Measurements from ENCODE around the gene AURKAIP1. TPM values are rescaled to one million over a fixed set of nuclear protein-coding genes. Genes with fewer than 3 reads are reported as not detected.

The AURKAIP1 gene
- total RNA-seq, 5 donors from 2014 or later (not counting 1 experiment from before 2014, with no cell fraction given) = 58.8 to 91.7 (median 86.0) TPM

DNA sequence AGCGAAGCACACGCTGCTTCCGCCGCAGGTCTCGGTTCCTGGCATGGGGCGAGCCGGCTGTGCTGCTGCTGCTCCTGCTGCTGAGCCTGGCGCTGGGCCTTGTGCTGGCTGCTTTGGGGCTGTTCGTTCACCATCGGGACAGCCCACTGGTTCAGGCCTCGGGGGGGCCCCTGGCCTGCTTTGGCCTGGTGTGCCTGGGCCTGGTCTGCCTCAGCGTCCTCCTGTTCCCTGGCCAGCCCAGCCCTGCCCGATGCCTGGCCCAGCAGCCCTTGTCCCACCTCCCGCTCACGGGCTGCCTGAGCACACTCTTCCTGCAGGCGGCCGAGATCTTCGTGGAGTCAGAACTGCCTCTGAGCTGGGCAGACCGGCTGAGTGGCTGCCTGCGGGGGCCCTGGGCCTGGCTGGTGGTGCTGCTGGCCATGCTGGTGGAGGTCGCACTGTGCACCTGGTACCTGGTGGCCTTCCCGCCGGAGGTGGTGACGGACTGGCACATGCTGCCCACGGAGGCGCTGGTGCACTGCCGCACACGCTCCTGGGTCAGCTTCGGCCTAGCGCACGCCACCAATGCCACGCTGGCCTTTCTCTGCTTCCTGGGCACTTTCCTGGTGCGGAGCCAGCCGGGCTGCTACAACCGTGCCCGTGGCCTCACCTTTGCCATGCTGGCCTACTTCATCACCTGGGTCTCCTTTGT lies 41.3 kb downstream of the AURKAIP1 start:
- ATAC-seq (replicated peaks in 1 of 4) (no peak), DNase-seq (no peak)
- Histone ChIP-seq H3K27ac (ENCODE audit: low read length) (no peak overlapping the region), H3K36me3 (ENCODE audit: control insufficient read depth in 2 of 2, extremely low read depth in 1 of 2, insufficient read depth in 1 of 2, low read length in 1 of 2) (peaks cover 8 to 10% of the 10 kb centered on the region in 2 donors), H3K9me3 (no peaks in the 10 kb centered on the region), H3K4me3 (ENCODE audit: control insufficient read depth in 1 of 2, extremely low read depth in 1 of 2, low read length in 1 of 2) (no peak overlapping the region), H3K27me3 (replicated peaks in 1 of 2; ENCODE audit: control insufficient read depth in 2 of 2, extremely low read depth in 1 of 2, insufficient read depth in 2 of 2, low read length in 1 of 2) (no peaks in the 10 kb centered on the region), H3K4me1 (ENCODE audit: control insufficient read depth in 1 of 2, extremely low read depth in 1 of 2, insufficient read depth in 2 of 2, low read length in 2 of 2) (peaks cover 0 to 2% of the 10 kb centered on the region in 2 experiments)
- WGBS (ENCODE audit: insufficient coverage) = 92% methylated on average over 36 of the region's 36 CpGs
- ChIA-PET CTCF (no interaction called here), POLR2A (no interaction called here)
- H3K4me3 Mint-ChIP-seq = no peak overlapping the region
- no peak overlapping the region for H3K27ac Mint-ChIP-seq
- no peaks in the 10 kb centered on the region for H3K27me3 Mint-ChIP-seq
- H3K9me3 Mint-ChIP-seq = no peaks in the 10 kb centered on the region
- peaks cover 3 to 5% (median 4%) of the 10 kb centered on the region in 3 donors for H3K4me1 Mint-ChIP-seq
- H3K36me3 Mint-ChIP-seq = no peaks in the 10 kb centered on the region

DNA sequence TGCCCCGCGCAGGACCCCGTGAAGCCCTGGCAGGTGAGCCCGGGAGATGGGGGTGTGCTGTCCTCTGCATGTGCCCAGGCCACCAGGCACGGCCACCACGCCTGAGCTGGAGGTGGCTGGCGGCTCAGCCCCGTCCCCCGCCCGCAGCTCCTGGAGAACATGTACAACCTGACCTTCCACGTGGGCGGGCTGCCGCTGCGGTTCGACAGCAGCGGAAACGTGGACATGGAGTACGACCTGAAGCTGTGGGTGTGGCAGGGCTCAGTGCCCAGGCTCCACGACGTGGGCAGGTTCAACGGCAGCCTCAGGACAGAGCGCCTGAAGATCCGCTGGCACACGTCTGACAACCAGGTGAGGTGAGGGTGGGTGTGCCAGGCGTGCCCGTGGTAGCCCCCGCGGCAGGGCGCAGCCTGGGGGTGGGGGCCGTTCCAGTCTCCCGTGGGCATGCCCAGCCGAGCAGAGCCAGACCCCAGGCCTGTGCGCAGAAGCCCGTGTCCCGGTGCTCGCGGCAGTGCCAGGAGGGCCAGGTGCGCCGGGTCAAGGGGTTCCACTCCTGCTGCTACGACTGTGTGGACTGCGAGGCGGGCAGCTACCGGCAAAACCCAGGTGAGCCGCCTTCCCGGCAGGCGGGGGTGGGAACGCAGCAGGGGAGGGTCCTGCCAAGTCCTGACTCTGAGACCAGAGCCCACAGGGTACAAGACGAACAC lies 42.1 kb downstream of the AURKAIP1 start:
- H3K4me1 ChIP-seq (ENCODE audit: control insufficient read depth in 1 of 2, extremely low read depth in 1 of 2, insufficient read depth in 2 of 2, low read length in 2 of 2) = peaks cover 0 to 2% of the 10 kb centered on the region in 2 experiments
- CTCF ChIA-PET = no interaction called here
- POLR2A ChIA-PET = no interaction called here
- DNase-seq (no peak), ATAC-seq (replicated peaks in 1 of 4) (no peak)
- no peaks in the 10 kb centered on the region for H3K27me3 Mint-ChIP-seq
- H3K27me3 ChIP-seq (replicated peaks in 1 of 2; ENCODE audit: control insufficient read depth in 2 of 2, extremely low read depth in 1 of 2, insufficient read depth in 2 of 2, low read length in 1 of 2) = no peaks in the 10 kb centered on the region
- H3K36me3 Mint-ChIP-seq = no peaks in the 10 kb centered on the region
- no peak overlapping the region for H3K4me3 ChIP-seq (ENCODE audit: control insufficient read depth in 1 of 2, extremely low read depth in 1 of 2, low read length in 1 of 2)
- no peak overlapping the region for H3K27ac Mint-ChIP-seq
- peaks cover 8 to 10% of the 10 kb centered on the region in 2 donors for H3K36me3 ChIP-seq (ENCODE audit: control insufficient read depth in 2 of 2, extremely low read depth in 1 of 2, insufficient read depth in 1 of 2, low read length in 1 of 2)
- H3K9me3 Mint-ChIP-seq = no peaks in the 10 kb centered on the region
- H3K9me3 ChIP-seq = no peaks in the 10 kb centered on the region
- WGBS (ENCODE audit: insufficient coverage) = 75% methylated on average over 41 of the region's 48 CpGs
- H3K27ac ChIP-seq (ENCODE audit: low read length) = no peak overlapping the region
- H3K4me1 Mint-ChIP-seq = peaks cover 3 to 5% (median 4%) of the 10 kb centered on the region in 3 donors
- H3K4me3 Mint-ChIP-seq = no peak overlapping the region

DNA sequence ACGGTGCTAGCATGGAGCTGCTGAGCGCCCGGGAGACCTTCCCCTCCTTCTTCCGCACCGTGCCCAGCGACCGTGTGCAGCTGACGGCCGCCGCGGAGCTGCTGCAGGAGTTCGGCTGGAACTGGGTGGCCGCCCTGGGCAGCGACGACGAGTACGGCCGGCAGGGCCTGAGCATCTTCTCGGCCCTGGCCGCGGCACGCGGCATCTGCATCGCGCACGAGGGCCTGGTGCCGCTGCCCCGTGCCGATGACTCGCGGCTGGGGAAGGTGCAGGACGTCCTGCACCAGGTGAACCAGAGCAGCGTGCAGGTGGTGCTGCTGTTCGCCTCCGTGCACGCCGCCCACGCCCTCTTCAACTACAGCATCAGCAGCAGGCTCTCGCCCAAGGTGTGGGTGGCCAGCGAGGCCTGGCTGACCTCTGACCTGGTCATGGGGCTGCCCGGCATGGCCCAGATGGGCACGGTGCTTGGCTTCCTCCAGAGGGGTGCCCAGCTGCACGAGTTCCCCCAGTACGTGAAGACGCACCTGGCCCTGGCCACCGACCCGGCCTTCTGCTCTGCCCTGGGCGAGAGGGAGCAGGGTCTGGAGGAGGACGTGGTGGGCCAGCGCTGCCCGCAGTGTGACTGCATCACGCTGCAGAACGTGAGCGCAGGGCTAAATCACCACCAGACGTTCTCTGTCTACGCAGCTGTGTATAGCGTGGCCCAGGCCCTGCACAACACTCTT lies 42.8 kb downstream of the AURKAIP1 start:
- CTCF ChIA-PET = no interaction called here
- H3K4me3 Mint-ChIP-seq = no peak overlapping the region
- Histone ChIP-seq H3K4me1 (ENCODE audit: control insufficient read depth in 1 of 2, extremely low read depth in 1 of 2, insufficient read depth in 2 of 2, low read length in 2 of 2) (peaks cover 0 to 2% of the 10 kb centered on the region in 2 experiments), H3K27ac (ENCODE audit: low read length) (no peak overlapping the region), H3K36me3 (ENCODE audit: control insufficient read depth in 2 of 2, extremely low read depth in 1 of 2, insufficient read depth in 1 of 2, low read length in 1 of 2) (peaks cover 11 to 14% of the 10 kb centered on the region in 2 donors), H3K9me3 (no peaks in the 10 kb centered on the region), H3K27me3 (replicated peaks in 1 of 2; ENCODE audit: control insufficient read depth in 2 of 2, extremely low read depth in 1 of 2, insufficient read depth in 2 of 2, low read length in 1 of 2) (no peaks in the 10 kb centered on the region), H3K4me3 (ENCODE audit: control insufficient read depth in 1 of 2, extremely low read depth in 1 of 2, low read length in 1 of 2) (no peak overlapping the region)
- H3K27ac Mint-ChIP-seq = no peak overlapping the region
- POLR2A ChIA-PET = no interaction called here
- DNase-seq (no peak), ATAC-seq (replicated peaks in 1 of 4) (no peak)
- no peaks in the 10 kb centered on the region for H3K9me3 Mint-ChIP-seq
- no peaks in the 10 kb centered on the region for H3K27me3 Mint-ChIP-seq
- peaks cover 3 to 7% (median 4%) of the 10 kb centered on the region in 3 donors for H3K4me1 Mint-ChIP-seq
- H3K36me3 Mint-ChIP-seq = no peaks in the 10 kb centered on the region
- 89% methylated on average over 57 of the region's 57 CpGs for WGBS (ENCODE audit: insufficient coverage)

DNA sequence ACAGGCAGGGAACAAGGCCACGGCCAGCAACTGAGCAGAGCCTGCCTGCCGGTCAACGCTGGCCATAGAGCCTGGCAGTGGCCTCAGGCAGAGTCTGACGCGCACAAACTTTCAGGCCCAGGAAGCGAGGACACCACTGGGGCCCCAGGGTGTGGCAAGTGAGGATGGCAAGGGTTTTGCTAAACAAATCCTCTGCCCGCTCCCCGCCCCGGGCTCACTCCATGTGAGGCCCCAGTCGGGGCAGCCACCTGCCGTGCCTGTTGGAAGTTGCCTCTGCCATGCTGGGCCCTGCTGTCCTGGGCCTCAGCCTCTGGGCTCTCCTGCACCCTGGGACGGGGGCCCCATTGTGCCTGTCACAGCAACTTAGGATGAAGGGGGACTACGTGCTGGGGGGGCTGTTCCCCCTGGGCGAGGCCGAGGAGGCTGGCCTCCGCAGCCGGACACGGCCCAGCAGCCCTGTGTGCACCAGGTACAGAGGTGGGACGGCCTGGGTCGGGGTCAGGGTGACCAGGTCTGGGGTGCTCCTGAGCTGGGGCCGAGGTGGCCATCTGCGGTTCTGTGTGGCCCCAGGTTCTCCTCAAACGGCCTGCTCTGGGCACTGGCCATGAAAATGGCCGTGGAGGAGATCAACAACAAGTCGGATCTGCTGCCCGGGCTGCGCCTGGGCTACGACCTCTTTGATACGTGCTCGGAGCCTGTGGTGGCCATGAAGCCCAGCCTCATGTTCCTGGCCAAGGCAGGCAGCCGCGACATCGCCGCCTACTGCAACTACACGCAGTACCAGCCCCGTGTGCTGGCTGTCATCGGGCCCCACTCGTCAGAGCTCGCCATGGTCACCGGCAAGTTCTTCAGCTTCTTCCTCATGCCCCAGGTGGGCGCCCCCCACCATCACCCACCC lies 43.7 kb downstream of the AURKAIP1 start, which contains the start of gene TAS1R3:
Gene TAS1R3, plus strand, starts transcription at position 213 of the 898 bp plus-strand sequence. Its CDS starts 66 bp downstream, at position 279.
- CTCF ChIA-PET = no interaction called here

DNA sequence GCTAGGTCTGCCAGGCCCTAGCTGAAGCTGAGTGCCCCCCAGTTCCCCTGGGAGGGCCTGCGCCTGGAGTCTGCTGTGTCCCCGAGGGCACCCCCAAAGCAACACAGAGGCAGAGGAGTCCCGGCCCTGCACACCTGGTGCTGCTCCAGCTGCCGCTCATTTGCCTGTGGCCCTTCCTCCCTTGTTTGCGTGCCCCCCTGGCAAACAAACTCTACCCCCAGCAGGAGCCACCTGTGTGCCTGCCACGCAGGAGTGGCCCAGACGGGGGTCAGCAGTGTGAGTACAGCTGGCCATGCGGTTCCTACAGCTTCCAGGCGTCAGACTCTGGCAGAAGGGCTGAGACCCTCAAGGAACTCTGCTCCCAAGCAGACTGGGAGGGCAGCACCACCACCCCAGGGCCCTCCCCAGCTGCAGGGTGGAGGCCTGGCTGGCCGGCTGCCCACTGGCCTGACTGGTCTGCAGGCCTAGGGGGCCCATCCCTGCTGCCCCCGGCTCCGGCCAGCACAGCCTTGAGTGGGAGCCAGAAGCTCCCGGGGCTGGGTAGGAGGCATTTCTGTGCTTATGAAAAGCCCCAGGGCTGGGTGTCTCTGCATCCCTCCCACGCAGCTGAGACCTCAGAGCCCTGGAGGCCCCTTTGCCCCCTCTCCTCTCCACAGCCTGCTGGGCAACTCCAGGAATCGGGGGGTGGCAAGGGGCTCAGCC lies 44.5 kb downstream of the AURKAIP1 start:
- peaks cover 6 to 17% of the 10 kb centered on the region in 2 experiments for H3K4me1 ChIP-seq (ENCODE audit: control insufficient read depth in 1 of 2, extremely low read depth in 1 of 2, insufficient read depth in 2 of 2, low read length in 2 of 2)
- POLR2A ChIA-PET = no interaction called here
- peaks cover 13 to 17% (median 15%) of the 10 kb centered on the region in 3 donors for H3K4me1 Mint-ChIP-seq

More for the DNA sequence above, 43.7 kb downstream of the AURKAIP1 start, which contains the start of gene TAS1R3:
- 84% methylated on average over 40 of the region's 41 CpGs for WGBS (ENCODE audit: insufficient coverage)
- Histone ChIP-seq H3K36me3 (ENCODE audit: control insufficient read depth in 2 of 2, extremely low read depth in 1 of 2, insufficient read depth in 1 of 2, low read length in 1 of 2) (peaks cover 14 to 20% of the 10 kb centered on the region in 2 donors), H3K4me1 (ENCODE audit: control insufficient read depth in 1 of 2, extremely low read depth in 1 of 2, insufficient read depth in 2 of 2, low read length in 2 of 2) (peaks cover 0 to 9% of the 10 kb centered on the region in 2 experiments), H3K4me3 (ENCODE audit: control insufficient read depth in 1 of 2, extremely low read depth in 1 of 2, low read length in 1 of 2) (no peak within 1 kb of the TSS), H3K9me3 (no peaks in the 10 kb centered on the region), H3K27ac (ENCODE audit: low read length) (no peak within 1 kb of the TSS), H3K27me3 (replicated peaks in 1 of 2; ENCODE audit: control insufficient read depth in 2 of 2, extremely low read depth in 1 of 2, insufficient read depth in 2 of 2, low read length in 1 of 2) (no peaks in the 10 kb centered on the region)
- Mint-ChIP-seq H3K27me3 (no peaks in the 10 kb centered on the region), H3K9me3 (no peaks in the 10 kb centered on the region), H3K36me3 (no peaks in the 10 kb centered on the region), H3K4me1 (peaks cover 6 to 10% (median 7%) of the 10 kb centered on the region in 3 donors), H3K27ac (no peak within 1 kb of the TSS), H3K4me3 (no peak within 1 kb of the TSS)
- no peak for ATAC-seq (replicated peaks in 1 of 4)
- POLR2A ChIA-PET = no interaction called here
- DNase-seq = no peak

More for the DNA sequence above, 44.5 kb downstream of the AURKAIP1 start:
- no peaks in the 10 kb centered on the region for H3K9me3 ChIP-seq
- ATAC-seq (replicated peaks in 1 of 4) = no peak
- H3K9me3 Mint-ChIP-seq = no peaks in the 10 kb centered on the region
- H3K27me3 ChIP-seq (replicated peaks in 1 of 2; ENCODE audit: control insufficient read depth in 2 of 2, extremely low read depth in 1 of 2, insufficient read depth in 2 of 2, low read length in 1 of 2) = no peaks in the 10 kb centered on the region
- WGBS (ENCODE audit: insufficient coverage) = 86% methylated on average over 12 of the region's 15 CpGs
- no peak overlapping the region for H3K27ac ChIP-seq (ENCODE audit: low read length)
- no peaks in the 10 kb centered on the region for H3K27me3 Mint-ChIP-seq
- H3K36me3 ChIP-seq (ENCODE audit: control insufficient read depth in 2 of 2, extremely low read depth in 1 of 2, insufficient read depth in 1 of 2, low read length in 1 of 2) = peaks cover 14 to 22% of the 10 kb centered on the region in 2 donors
- no peak overlapping the region for H3K4me3 ChIP-seq (ENCODE audit: control insufficient read depth in 1 of 2, extremely low read depth in 1 of 2, low read length in 1 of 2)
- no peak for DNase-seq
- H3K36me3 Mint-ChIP-seq = no peaks in the 10 kb centered on the region
- no peak overlapping the region for H3K4me3 Mint-ChIP-seq
- no peak overlapping the region for H3K27ac Mint-ChIP-seq
- CTCF ChIA-PET = no interaction called here
